ENCODE results near the gene ZNF282. TPM values are rescaled to one million over a fixed set of nuclear protein-coding genes. Genes with fewer than 3 reads are reported as not detected.
"Not testable (repeated sequence)": the region's sequence is repeated elsewhere in the genome, so short reads cannot be mapped to it uniquely, and the experiment has no call there.

Gene ZNF282
- total RNA-seq, 4 donors from 2014 or later = 19.7 to 31.5 (median 25.1) TPM

DNA sequence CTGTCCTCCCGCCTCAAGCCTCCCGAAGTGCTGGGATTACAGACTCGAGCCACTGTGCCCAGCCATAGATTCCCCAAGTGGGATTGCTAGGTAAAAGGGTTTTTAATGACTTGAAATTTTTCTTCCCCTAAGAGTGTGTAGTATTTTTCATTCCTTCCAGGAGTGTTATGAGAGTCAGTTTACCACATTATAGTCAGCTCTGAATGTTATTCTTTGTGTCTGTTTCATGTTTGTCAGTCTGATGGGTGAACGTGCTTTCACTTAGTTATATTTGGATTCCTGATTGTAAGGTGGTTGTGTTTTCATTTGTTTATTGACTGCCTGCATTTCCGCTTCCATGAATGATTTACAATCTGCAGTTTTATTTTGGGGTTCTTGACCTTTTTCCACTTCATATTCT is 50.4 kb downstream of the ZNF282 start:
- Histone ChIP-seq H3K4me3 (no peak overlapping the region), H3K27me3 (no peaks in the 10 kb centered on the region), H3K36me3 (peaks cover 0 to 13% (median 7%) of the 10 kb centered on the region in 3 donors), H3K27ac (no peak overlapping the region), H3K4me1 (peaks cover 3 to 19% (median 8%) of the 10 kb centered on the region in 4 donors), H3K9me3 (peaks cover 0 to 6% (median 0%) of the 10 kb centered on the region in 4 donors)
- no peak for DNase-seq (ENCODE audit: low spot score in 2 of 2)
- TF ChIP-seq, protein P1, sequence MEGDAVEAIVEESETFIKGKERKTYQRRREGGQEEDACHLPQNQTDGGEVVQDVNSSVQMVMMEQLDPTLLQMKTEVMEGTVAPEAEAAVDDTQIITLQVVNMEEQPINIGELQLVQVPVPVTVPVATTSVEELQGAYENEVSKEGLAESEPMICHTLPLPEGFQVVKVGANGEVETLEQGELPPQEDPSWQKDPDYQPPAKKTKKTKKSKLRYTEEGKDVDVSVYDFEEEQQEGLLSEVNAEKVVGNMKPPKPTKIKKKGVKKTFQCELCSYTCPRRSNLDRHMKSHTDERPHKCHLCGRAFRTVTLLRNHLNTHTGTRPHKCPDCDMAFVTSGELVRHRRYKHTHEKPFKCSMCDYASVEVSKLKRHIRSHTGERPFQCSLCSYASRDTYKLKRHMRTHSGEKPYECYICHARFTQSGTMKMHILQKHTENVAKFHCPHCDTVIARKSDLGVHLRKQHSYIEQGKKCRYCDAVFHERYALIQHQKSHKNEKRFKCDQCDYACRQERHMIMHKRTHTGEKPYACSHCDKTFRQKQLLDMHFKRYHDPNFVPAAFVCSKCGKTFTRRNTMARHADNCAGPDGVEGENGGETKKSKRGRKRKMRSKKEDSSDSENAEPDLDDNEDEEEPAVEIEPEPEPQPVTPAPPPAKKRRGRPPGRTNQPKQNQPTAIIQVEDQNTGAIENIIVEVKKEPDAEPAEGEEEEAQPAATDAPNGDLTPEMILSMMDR (IDR thresholded peaks at IDR 0.05) = no peak
- TF ChIP-seq POLR2A (IDR thresholded peaks at IDR 0.05) (no peak), EP300 (IDR thresholded peaks at IDR 0.05) (no peak)
- 81 to 91% methylated on average over 5 of the region's 5 CpGs for WGBS, 2 donors

DNA sequence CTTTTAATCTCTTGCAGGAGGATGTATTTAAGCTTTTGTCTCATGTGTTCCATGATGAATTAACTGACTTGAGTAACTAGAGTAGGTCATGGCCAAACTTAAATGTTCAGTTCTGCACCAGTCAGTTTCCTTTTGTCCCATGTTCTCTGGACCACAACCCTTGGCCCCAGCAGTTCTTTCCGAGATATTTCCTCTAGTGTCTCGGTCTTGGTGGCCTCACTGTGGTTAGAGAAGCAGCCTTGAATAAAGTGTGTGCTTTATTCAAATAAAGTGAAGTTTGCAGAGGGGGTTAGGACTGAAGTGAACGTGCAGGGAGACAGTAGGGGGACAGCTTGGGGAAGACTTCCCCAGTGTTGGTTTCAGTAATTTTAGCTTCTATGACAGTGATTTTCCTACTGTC is 53.4 kb downstream of the ZNF282 start:
- Histone ChIP-seq H3K27ac (no peak overlapping the region), H3K9me3 (no peaks in the 10 kb centered on the region), H3K36me3 (peaks cover 5 to 42% (median 19%) of the 10 kb centered on the region in 3 donors), H3K4me1 (peaks cover 0 to 6% (median 0%) of the 10 kb centered on the region in 4 donors), H3K4me3 (no peak overlapping the region), H3K27me3 (no peaks in the 10 kb centered on the region)
- DNase-seq (ENCODE audit: low spot score in 2 of 2) = no peak
- 52 to 55% methylated on average over 3 of the region's 3 CpGs for WGBS, 2 donors
- no peak for TF ChIP-seq EP300 (IDR thresholded peaks at IDR 0.05)
- TF ChIP-seq POLR2A (IDR thresholded peaks at IDR 0.05) = no peak
- TF ChIP-seq, protein P1 (IDR thresholded peaks at IDR 0.05) = no peak

DNA sequence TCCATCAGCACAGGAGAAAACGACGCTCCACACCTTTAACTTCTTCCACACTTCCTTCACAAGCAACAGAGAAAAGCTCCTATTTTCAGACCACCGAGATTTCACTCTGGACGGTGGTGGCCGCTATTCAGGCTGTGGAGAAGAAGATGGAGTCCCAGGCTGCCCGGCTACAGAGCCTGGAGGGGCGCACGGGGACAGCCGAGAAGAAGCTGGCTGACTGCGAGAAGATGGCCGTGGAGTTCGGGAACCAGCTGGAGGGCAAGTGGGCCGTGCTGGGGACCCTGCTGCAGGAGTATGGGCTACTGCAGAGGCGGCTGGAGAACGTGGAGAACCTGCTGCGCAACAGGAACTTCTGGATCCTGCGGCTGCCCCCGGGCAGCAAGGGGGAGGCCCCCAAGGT is 54.8 kb downstream of the ZNF282 start:
- H3K27me3 ChIP-seq; H3K4me1 ChIP-seq; DNase-seq (ENCODE audit: low spot score in 2 of 2); H3K9me3 ChIP-seq; H3K4me3 ChIP-seq; H3K27ac ChIP-seq: not testable (repeated sequence)
- H3K36me3 ChIP-seq = peaks cover 5 to 56% (median 19%) of the 10 kb centered on the region in 3 donors
- WGBS, 2 donors = 91 to 94% methylated on average over 18 of the region's 18 CpGs

DNA sequence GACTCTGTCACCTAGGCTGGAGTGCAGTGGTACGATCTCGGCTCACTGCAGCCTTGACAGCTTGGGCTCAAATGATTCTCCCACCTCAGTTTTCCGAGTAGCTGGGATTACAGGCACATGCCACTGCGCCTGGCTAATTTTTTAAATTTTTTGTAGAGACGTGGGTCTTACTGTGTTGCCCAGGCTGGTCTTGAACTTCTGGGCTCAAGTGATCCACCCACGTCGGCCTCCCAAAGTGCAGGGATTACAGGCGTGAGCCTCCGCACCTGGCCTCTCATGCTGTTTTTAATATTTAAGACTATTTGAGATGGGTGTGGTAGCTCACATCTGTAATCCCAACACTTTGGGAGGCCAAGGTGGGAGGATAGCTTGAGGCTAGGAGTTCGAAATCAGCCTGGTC is 56.2 kb downstream of the ZNF282 start:
- H3K4me3 ChIP-seq = not testable (repeated sequence)

DNA sequence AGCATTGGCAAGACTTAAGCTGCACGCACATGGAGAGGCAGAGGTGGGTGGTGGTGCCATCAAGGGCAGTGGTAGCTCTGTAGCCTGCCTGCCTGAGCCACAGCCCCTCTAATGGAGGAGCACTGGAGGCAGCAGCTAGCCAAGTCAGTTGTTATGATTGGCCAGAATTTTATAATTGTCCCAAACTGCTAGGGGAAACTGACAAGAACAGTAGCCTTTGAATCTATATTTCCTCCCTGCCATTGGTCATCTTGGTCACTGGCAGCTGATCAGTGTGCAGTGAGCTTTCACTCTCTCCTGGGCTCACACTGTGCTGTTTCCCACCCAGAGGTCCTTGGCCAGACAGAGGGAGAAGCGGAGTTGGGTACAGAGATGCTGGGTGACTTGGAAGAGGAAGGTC is 57.0 kb downstream of the ZNF282 start:
- no peak for DNase-seq (ENCODE audit: low spot score in 2 of 2)
- H3K36me3 ChIP-seq = peaks cover 5 to 78% (median 19%) of the 10 kb centered on the region in 3 donors
- TF ChIP-seq POLR2A (IDR thresholded peaks at IDR 0.05) = no peak
- TF ChIP-seq, protein P1 (IDR thresholded peaks at IDR 0.05) = no peak
- TF ChIP-seq EP300 (IDR thresholded peaks at IDR 0.05) = no peak
- H3K4me3 ChIP-seq = no peak overlapping the region
- no peak overlapping the region for H3K27ac ChIP-seq
- WGBS, 2 donors = 89 to 96% methylated on average over 2 of the region's 2 CpGs
- no peaks in the 10 kb centered on the region for H3K9me3 ChIP-seq
- no peaks in the 10 kb centered on the region for H3K4me1 ChIP-seq
- H3K27me3 ChIP-seq = no peaks in the 10 kb centered on the region

More for the DNA sequence above, 56.2 kb downstream of the ZNF282 start:
- not testable (repeated sequence) for H3K27ac ChIP-seq; H3K4me1 ChIP-seq; DNase-seq (ENCODE audit: low spot score in 2 of 2); H3K9me3 ChIP-seq; H3K27me3 ChIP-seq
- peaks cover 5 to 70% (median 19%) of the 10 kb centered on the region in 3 donors for H3K36me3 ChIP-seq
- WGBS, 2 donors = 96 to 99% methylated on average over 10 of the region's 10 CpGs

DNA sequence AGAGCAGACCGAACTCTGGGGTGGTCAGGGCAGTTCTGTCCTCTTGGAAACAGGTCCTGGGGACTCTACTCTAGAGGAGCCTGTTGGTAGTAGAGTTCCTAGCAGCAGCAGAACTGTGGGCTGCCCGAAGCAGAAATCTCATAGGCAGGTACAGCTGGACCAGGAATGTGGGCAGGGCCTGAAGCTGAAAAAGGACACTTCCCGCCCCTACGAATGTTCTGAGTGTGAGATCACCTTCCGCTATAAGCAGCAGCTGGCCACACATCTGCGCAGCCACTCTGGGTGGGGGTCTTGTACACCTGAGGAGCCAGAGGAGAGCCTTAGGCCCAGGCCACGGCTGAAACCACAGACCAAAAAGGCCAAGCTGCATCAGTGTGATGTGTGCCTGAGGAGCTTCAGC is 58.3 kb downstream of the ZNF282 start:
- 96 to 98% methylated on average over 7 of the region's 7 CpGs for WGBS, 2 donors
- Histone ChIP-seq H3K4me3 (no peak overlapping the region), H3K27me3 (no peaks in the 10 kb centered on the region), H3K36me3 (peaks cover 5 to 80% (median 19%) of the 10 kb centered on the region in 3 donors), H3K9me3 (no peaks in the 10 kb centered on the region), H3K4me1 (no peaks in the 10 kb centered on the region), H3K27ac (no peak overlapping the region)
- no peak for TF ChIP-seq EP300 (IDR thresholded peaks at IDR 0.05)
- no peak for TF ChIP-seq POLR2A (IDR thresholded peaks at IDR 0.05)
- TF ChIP-seq, protein P1 (IDR thresholded peaks at IDR 0.05) = no peak
- DNase-seq (ENCODE audit: low spot score in 2 of 2) = no peak

Data from tibial nerve (tissue), 4 donors.